Pericardium fibroblast (primary cell): ENCODE measurements around the gene XRCC5. TPM values are rescaled to one million over a fixed set of nuclear protein-coding genes. Genes with fewer than 3 reads are reported as not detected.

ENCODE experiments used
- total RNA-seq: library from RNA; depleted of rRNA; stranded (reverse); fragments of >200 nt; gene quantifications from 2 replicates; pipeline ENCODE4 v1.2.3, GENCODE V29; 2015

The XRCC5 gene
- 102 and 116 TPM in 2 replicates for total RNA-seq

DNA sequence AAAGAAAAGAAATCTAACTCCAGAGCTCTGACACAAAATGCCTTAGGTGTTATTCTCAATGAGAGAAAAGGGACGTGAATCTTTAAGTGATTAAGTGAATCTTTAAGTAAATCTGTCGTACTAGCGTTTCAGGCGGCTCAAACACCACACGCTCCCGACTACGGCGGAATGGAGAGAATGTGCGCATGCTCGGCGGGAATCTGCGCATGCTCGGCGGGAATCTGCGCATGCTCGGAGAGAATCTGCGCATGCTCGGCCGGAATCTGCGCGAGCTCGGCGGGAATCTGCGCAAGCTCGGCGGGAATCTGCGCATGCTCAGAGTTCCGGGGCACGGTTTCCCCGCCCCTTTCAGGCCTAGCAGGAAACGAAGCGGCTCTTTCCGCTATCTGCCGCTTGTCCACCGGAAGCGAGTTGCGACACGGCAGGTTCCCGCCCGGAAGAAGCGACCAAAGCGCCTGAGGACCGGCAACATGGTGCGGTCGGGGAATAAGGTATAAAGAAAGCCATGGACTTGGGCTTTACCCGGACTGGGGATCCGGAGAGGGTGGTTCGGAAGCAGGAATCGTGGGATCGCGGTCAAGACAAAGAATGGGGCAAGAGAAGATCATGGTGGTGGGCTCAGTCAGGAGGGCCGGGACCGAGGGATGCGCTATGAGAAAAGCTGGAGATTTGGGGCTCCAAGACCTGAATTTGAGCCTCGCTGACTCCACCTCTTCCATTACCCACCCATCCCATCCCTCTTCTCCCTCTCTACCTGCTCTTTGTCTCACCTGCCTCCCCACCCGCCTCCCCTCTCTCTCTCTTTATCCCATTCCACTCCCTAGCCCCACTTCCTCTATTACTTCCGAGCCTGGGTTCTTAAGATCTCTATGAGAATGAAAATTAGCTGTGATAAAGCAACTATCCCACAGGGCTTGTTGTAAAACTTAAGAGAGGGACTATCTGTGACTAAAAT, at the start of gene XRCC5:
XRCC5 (plus strand) TSS at position 382 of the 955 bp plus-strand sequence; CDS start at position 471, 89 bp downstream.

DNA sequence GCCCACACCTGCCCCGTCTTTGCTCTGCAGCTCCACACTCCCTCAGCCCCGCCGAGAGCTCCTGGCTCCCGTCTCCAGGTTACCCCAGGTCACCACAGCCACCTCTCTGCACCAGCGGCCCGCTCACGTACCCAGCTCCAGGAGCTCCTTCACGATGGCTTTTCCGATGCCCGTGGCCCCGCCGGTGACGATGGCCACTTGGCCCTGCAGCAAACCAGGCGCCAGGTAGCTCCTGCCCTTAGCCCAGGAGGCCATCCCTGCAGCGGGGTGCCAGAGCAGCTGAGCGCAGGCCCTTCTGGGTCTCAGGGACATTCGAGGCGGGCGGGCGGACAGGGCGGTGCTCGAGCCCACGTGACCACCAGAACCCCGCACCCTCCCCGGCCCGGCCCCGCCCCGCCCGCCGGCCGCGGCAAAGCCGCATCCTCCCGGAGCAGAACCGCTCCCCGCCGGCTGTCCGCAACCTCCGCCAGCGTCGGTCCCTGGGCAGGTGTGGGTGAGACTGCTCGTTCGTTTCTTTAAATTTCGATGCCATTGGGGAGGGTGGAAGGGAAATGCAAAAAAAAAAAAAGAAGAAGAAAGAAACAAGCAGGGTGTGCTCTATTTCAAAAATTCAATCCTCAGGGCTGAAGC, 27.5 kb upstream of the XRCC5 start, which contains the start of the genes PECR and TMEM169:
PECR (minus strand) TSS at position 323 of the 630 bp plus-strand sequence; CDS start at position 255, 68 bp downstream.
TMEM169 (plus strand) TSS at position 433 of the 630 bp plus-strand sequence. CDS start 14,045 bp downstream, outside the sequence.

Other genes with a start within 250 kb of the XRCC5 start
- 1.0 and 1.1 TPM in 2 replicates for gene MREG, start 95.8 kb upstream of the XRCC5 start, total RNA-seq
- 3.3 and 4.9 TPM in 2 replicates for gene PECR, start 27.5 kb upstream of the XRCC5 start, total RNA-seq
- 0.43 and 1.5 TPM in 2 replicates for gene TMEM169, start 27.4 kb upstream of the XRCC5 start, total RNA-seq